Choroid plexus epithelial cell (primary cell): ENCODE data around the gene FBXO21.

Source experiments
- DNase-seq: peaks from one replicate; pipeline ENCODE4 v3.0.0-alpha.2; 2010; ENCODE audit warnings: low read depth
- H3K4me3 ChIP-seq: 2 replicates; pipeline ENCODE4 v1.5.1; 2011; ENCODE audit warnings: low read depth, mild to moderate bottlenecking, control low read depth, low read length, moderate library complexity
- TF ChIP-seq, protein P1 (sequence below): conservative IDR thresholded peaks from 2 replicates; pipeline ENCODE4 v1.5.1; 2011; ENCODE audit warnings: low read depth, mild to moderate bottlenecking, control low read depth, inconsistent platforms, low read length, moderate library complexity

Gene FBXO21

DNA sequence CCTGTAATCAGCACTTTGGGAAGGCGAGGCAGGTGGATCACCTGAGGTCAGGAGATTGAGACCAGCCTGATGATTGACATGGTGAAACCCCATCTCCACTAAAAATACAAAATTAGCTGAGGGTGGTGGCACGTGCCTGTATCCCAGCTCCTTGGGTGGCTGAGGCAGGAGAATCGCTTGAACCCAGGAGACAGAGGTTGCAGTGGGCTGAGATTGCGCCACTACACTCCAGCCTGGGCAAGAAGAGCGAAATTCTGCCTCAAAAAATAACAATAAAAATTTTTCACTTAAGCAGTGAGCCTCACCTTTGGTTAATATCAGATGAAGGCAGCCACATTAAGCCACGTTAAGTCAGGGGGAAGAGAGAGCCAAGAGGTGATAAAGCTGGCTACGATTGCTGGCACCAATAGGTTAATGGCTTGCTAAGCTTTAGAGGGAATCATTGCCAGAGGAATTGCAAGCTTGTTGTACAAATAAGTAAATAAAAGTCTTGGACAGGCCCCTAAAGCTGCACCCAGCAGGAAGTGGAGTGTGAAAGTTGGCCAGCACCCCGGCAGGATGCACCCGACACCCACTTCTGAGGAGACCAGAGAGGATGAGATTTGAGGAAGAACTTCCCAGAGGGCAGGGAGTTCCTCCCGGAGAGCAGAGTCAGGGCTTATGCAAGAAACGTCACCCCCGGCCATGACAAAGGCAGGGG lies 49.7 kb downstream of the FBXO21 start:
- H3K4me3 ChIP-seq, result no peak overlapping the region
- DNase-seq, result no peak
- TF ChIP-seq, protein P1, sequence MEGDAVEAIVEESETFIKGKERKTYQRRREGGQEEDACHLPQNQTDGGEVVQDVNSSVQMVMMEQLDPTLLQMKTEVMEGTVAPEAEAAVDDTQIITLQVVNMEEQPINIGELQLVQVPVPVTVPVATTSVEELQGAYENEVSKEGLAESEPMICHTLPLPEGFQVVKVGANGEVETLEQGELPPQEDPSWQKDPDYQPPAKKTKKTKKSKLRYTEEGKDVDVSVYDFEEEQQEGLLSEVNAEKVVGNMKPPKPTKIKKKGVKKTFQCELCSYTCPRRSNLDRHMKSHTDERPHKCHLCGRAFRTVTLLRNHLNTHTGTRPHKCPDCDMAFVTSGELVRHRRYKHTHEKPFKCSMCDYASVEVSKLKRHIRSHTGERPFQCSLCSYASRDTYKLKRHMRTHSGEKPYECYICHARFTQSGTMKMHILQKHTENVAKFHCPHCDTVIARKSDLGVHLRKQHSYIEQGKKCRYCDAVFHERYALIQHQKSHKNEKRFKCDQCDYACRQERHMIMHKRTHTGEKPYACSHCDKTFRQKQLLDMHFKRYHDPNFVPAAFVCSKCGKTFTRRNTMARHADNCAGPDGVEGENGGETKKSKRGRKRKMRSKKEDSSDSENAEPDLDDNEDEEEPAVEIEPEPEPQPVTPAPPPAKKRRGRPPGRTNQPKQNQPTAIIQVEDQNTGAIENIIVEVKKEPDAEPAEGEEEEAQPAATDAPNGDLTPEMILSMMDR, result no peak

DNA sequence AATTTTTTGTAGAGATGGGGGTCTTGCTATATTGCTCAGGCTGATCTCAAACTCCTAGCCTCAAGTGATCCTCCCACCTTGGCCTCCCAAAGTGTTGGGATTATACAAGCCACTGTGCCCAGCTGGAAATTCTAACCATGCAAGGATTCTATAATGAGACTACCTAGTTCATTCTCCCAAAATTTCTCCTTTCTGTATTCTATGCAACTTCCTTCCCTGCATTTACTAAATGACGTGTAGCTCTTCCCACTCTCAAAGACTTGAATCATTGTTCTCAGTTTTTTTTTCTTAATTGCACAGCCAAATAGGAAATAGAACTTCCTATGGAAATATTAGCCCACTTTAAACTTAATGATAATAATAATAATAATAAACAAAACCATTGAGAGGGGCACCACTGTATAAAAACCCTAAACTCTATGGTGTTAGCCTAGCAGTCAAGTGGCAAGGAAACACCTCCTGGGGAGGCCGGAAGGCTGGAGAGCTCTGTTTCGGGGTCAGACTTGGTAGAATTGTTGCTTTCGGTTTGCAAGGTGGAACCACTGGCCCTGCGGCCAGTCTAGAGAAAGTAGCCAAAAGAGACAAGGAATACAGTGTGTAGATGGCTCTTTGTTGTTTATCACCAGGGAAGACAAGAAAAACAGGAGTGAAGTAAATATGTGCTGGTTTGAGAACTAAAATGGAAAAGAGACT lies 51.1 kb downstream of the FBXO21 start:
- H3K4me3 ChIP-seq, result no peak overlapping the region
- no peak for DNase-seq
- TF ChIP-seq, protein P1, result no peak

DNA sequence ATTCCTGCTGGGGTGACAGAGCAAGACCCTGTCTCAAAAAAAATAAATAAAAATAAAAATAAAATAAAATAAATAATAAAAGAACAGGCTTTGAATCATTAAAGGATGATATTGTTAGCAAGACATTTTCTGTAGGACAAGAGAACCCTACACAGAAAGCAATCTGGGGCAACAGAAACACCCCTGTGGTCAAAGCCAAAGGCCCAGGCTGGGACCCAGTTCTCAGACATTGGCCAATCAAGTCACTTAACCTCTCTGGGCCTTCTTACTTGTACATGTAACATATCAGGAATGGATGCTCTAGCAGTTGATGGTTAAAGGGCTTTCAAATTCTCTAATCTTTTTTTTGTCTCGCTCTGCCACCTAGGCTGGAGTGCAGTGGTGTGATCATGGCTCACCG lies 55.5 kb downstream of the FBXO21 start:
- no peak for DNase-seq
- TF ChIP-seq, protein P1, result no peak
- H3K4me3 ChIP-seq, result no peak overlapping the region

DNA sequence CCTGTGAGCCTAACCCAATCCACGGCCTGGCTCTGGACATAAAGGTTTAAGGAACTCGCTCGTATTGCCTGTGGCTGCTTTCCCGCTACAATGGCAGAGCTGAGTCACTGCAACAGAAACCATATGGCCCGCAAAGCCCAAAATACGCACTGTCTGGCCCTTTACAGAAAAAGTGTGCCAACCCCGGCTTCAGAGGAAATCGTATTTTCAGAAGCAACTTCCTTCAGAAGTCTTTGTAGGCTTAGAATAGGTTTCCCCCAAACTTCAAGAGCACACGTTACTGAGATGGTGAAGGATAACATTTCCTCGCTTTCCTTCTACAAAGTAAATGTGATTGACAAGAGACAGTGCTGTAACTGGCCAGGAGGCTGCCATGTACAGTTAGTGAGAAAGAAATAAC lies 56.2 kb downstream of the FBXO21 start:
- no peak overlapping the region for H3K4me3 ChIP-seq
- TF ChIP-seq, protein P1, result no peak
- DNase-seq, result no peak

DNA sequence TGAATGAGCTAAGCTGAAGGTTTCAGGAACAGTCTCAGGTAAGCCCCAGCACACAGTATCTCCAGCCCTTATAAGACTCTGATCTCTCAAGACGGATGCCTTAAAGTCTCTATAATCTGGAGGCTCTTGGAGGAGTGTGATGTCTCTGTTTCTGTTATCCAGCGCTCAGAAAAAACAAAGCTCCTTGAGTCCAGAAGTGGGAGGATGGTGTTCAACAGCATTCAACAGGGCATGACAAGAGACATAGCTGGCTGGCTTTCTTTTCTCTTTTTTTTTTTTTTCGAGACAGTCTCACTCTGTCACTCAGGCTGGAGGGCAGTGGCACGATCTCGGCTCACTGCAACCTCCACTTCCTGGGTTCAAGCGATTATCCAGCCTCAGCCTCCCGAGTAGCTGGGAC lies 59.5 kb downstream of the FBXO21 start:
- TF ChIP-seq, protein P1, result no peak
- no peak overlapping the region for H3K4me3 ChIP-seq
- no peak for DNase-seq

DNA sequence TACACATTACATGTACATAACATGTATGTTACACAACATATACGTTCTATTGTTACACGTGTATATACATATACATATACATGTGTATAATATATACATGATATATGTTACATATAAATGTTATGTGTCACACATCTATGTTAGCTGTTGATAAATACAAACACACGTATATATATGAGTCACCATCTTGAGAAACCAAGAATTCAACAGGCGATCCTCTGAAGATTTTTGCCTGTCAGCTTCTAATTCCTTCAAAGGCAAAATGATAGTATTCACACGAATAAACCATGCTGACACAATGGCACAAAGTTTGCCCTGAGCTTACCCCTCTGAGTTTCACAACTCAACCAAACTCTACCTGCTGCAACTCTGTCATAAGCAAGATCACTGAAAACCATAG lies 60.9 kb downstream of the FBXO21 start:
- DNase-seq, result no peak
- H3K4me3 ChIP-seq, result no peak overlapping the region
- TF ChIP-seq, protein P1, result no peak
